HepG2 (cell line): ENCODE data around the gene ANKRD29. TPM values are rescaled to one million over a fixed set of nuclear protein-coding genes. Genes with fewer than 3 reads are reported as not detected.

Experiments
- ATAC-seq: fragments of 200-7000 bp; cut with Tn5 transposase; 3 replicates; pipeline ENCODE4 v1.9.1; 2020; ENCODE audit warnings: mild to moderate bottlenecking, moderate library complexity
- BruUV-seq: library from RNA; stranded (reverse); fragments of 400-500 nt; replicated peaks from 2 replicates; lab custom pipeline; 2021; lab: Mats Ljungman, UMichigan
- CTCF ChIA-PET: fragments of 300-600 bp; formaldehyde crosslinking; extraction: SDS; loops from one replicate; lab custom pipeline; 2021; ENCODE audit warnings: low total read pairs, inconsistent platforms, low intra/inter-chr PET ratio; lab: Yijun Ruan, JAX
- POLR2A ChIA-PET: fragments of 350-600 bp; sonication (Branson Sonifier 250); formaldehyde crosslinking; loops from one replicate; lab custom pipeline; 2020; ENCODE audit warnings: antibody characterized with exemption, inconsistent platforms; lab: Yijun Ruan, JAX
- DNase-seq: peaks from one replicate; pipeline ENCODE4 v3.0.0-alpha.2; 2015; ENCODE audit warnings: low spot score
- FAIRE-seq: peaks from 3 replicates; lab custom pipeline; 2011; peaks lifted over from hg19 to GRCh38; lab: Jason Lieb, UNC
- H2AFZ ChIP-seq: one replicate; pipeline ENCODE4 v1.6.1; 2011; ENCODE audit warnings: low read length, inconsistent platforms
- H3K27ac ChIP-seq: fragments of 300-600 bp; 3 replicates; pipeline ENCODE4 v1.8.0; 2011; ENCODE audit warnings: mixed run types, mild to moderate bottlenecking, mixed read lengths, low read length, inconsistent platforms; ENCODE audit not compliant: insufficient read depth; ENCODE audit errors: extremely low read length
- H3K27me3 ChIP-seq, 2 experiments: fragments of 200-600 bp in 1 of 2; 2 replicates in 1 of 2; 3 replicates in 1 of 2; pipeline versions ENCODE4 v1.6.0 to v1.8.0; 2011; ENCODE audit warnings: low read length in 2 of 2, mild to moderate bottlenecking in 2 of 2, moderate library complexity in 2 of 2, inconsistent platforms in 1 of 2; ENCODE audit not compliant: insufficient read depth in 2 of 2, control insufficient read depth in 1 of 2
- H3K36me3 ChIP-seq, 2 experiments: fragments of 200-600 bp in 1 of 2; replicated peaks in 1 of 2; 2 replicates in 1 of 2; 3 replicates in 1 of 2; pipeline versions ENCODE4 v1.5.1 to v1.8.0; 2011; ENCODE audit warnings: low read length in 2 of 2, inconsistent platforms in 1 of 2; ENCODE audit not compliant: insufficient read depth in 2 of 2, control insufficient read depth in 1 of 2
- H3K4me1 ChIP-seq: 2 replicates; pipeline ENCODE4 v1.5.1; 2012; ENCODE audit warnings: low read length, inconsistent platforms; ENCODE audit not compliant: insufficient read depth
- H3K4me2 ChIP-seq: 2 replicates; pipeline ENCODE4 v1.6.0; 2011; ENCODE audit warnings: low read depth, low read length, inconsistent platforms
- H3K4me3 ChIP-seq, 3 experiments: fragments of 200-600 bp in 1 of 3; sonication (generic), shearing (Covaris generic) in 1 of 3; replicated peaks in 1 of 3; 2 replicates each; pipeline ENCODE4 v1.5.1; 2011 to 2016; ENCODE audit warnings: low read length in 3 of 3, inconsistent platforms in 2 of 3, low read depth in 2 of 3, mild to moderate bottlenecking in 2 of 3, control low read depth in 1 of 3, mixed read lengths in 1 of 3; ENCODE audit not compliant: insufficient read depth in 1 of 3
- H3K79me2 ChIP-seq: one replicate; pipeline ENCODE4 v1.6.1; 2011; ENCODE audit warnings: low read length, inconsistent platforms; ENCODE audit not compliant: insufficient read depth
- H3K9ac ChIP-seq: 2 replicates; pipeline ENCODE4 v1.6.0; 2011; ENCODE audit warnings: mild to moderate bottlenecking, low read depth, low read length, inconsistent platforms; ENCODE audit not compliant: insufficient read depth
- H3K9me3 ChIP-seq: 2 replicates; pipeline ENCODE4 v1.5.1; 2012; ENCODE audit warnings: mild to moderate bottlenecking, low read length
- H4K20me1 ChIP-seq: 2 replicates; pipeline ENCODE4 v1.6.0; 2011; ENCODE audit warnings: inconsistent platforms, mild to moderate bottlenecking, low read length, moderate library complexity; ENCODE audit not compliant: insufficient read depth
- CC2D1A ChIP-seq: sonication (generic); formaldehyde crosslinking; IDR thresholded peaks from 2 replicates; pipeline ENCODE4 v1.8.1; 2023; ENCODE audit warnings: mild to moderate bottlenecking, missing genetic modification reagents
- EHMT2 ChIP-seq: fragments of 200-600 bp; sonication (generic); IDR thresholded peaks from 2 replicates; pipeline ENCODE4 v1.7.0; 2017; ENCODE audit warnings: antibody characterized with exemption, low read depth, low read length, borderline replicate concordance
- IRF2 ChIP-seq: IDR thresholded peaks from 2 replicates; pipeline ENCODE4 v1.6.1; 2018; ENCODE audit warnings: missing genetic modification reagents, missing compliant biosample characterization
- JUNB ChIP-seq: sonication (generic); formaldehyde crosslinking; IDR thresholded peaks from 2 replicates; pipeline ENCODE4 v1.8.0; 2022; ENCODE audit warnings: missing genetic modification reagents, mild to moderate bottlenecking, borderline replicate concordance
- KAT7 ChIP-seq: IDR thresholded peaks from 2 replicates; pipeline ENCODE4 v1.6.1; 2018; ENCODE audit warnings: borderline replicate concordance, missing compliant biosample characterization
- MXD1 ChIP-seq: sonication (generic); formaldehyde crosslinking; IDR thresholded peaks from 2 replicates; pipeline ENCODE4 v1.4.0; 2020; ENCODE audit warnings: mild to moderate bottlenecking, missing genetic modification reagents
- PCBP2 ChIP-seq: fragments of 200-400 bp; formaldehyde crosslinking; optimal IDR thresholded peaks from 2 replicates; pipeline ENCODE3; 2018; ENCODE audit warnings: low read length, low read depth; ENCODE audit not compliant: poor library complexity, severe bottlenecking
- SMYD3 ChIP-seq: sonication (generic); formaldehyde crosslinking; IDR thresholded peaks from 2 replicates; pipeline ENCODE4 v1.8.1; 2023; ENCODE audit warnings: mild to moderate bottlenecking, missing genetic modification reagents
- TMF1 ChIP-seq: sonication (generic); formaldehyde crosslinking; IDR thresholded peaks from 2 replicates; pipeline ENCODE4 v1.8.1; 2022; ENCODE audit warnings: low read depth, missing genetic modification reagents
- ZNF337 ChIP-seq: sonication (generic); formaldehyde crosslinking; IDR thresholded peaks from 2 replicates; pipeline ENCODE4 v1.5.1; 2020; ENCODE audit warnings: missing genetic modification reagents, low read depth, mild to moderate bottlenecking, borderline replicate concordance
- ZNF441 ChIP-seq: sonication (generic); formaldehyde crosslinking; IDR thresholded peaks from 2 replicates; pipeline ENCODE4 v1.7.0; 2021; ENCODE audit warnings: missing genetic modification reagents, borderline replicate concordance
- ZNF816 ChIP-seq: sonication (generic); formaldehyde crosslinking; IDR thresholded peaks from 2 replicates; pipeline ENCODE4 v1.8.0; 2022; ENCODE audit warnings: missing genetic modification reagents, mild to moderate bottlenecking, borderline replicate concordance
- WGBS: methylation state at CpG from one replicate; pipeline ENCODE4 v1.1.6; 2017; ENCODE audit warnings: low lambda C conversion rate; 5-methylcytosine and 5-hydroxymethylcytosine counted together
- in situ Hi-C: cut with HindIII; loops from 2 replicates; pipeline ENCODE4 v1.10.0; 2017; ENCODE audit warnings: low pct_unique_long_range_greater_than_20kb; ENCODE audit not compliant: extremely low pct_ligation_motif_present
- intact Hi-C: fragments of 100-400 bp; cut with micrococcal nuclease; formaldehyde crosslinking; loops from one replicate; pipeline ENCODE4 v1.10.0; 2022; ENCODE audit not compliant: unreplicated experiment
- polyA plus RNA-seq, 8 experiments: library from polyadenylated mRNA; depleted of rRNA in 3 of 8; stranded (reverse) in 7 of 8; unstranded in 1 of 8; fragments of >200 nt; fragmentation: Illumina TruSeq in 4 of 8; extraction: Trizol in 4 of 8; gene quantifications; 2 replicates each; pipeline versions ENCODE4 v1.2.1 to v1.2.3, GENCODE V29; 2011 to 2016; ENCODE audit warnings: low read depth in 4 of 8, missing spikeins in 1 of 8, mixed read lengths in 1 of 8; ENCODE audit not compliant: insufficient read depth in 1 of 8
- total RNA-seq, 5 experiments: library from RNA; depleted of rRNA; stranded (reverse); fragments of >200 nt; fragmentation: Illumina TruSeq; extraction: Trizol; gene quantifications; 2 replicates each; pipeline ENCODE4 v1.2.3, GENCODE V29; 2016; ENCODE audit warnings: low read depth in 1 of 5
- TF ChIP-seq, protein P1 (sequence below): sonication (generic); formaldehyde crosslinking; IDR thresholded peaks from 2 replicates; pipeline ENCODE4 v1.4.0; 2020; ENCODE audit warnings: missing genetic modification reagents, borderline replicate concordance
- TF ChIP-seq, protein P2 (sequence below): sonication (generic); formaldehyde crosslinking; IDR thresholded peaks from 2 replicates; pipeline ENCODE4 v1.8.1; 2023; ENCODE audit warnings: mild to moderate bottlenecking, missing genetic modification reagents
- TF ChIP-seq, protein P3 (sequence below): sonication (generic); formaldehyde crosslinking; IDR thresholded peaks from 2 replicates; pipeline ENCODE4 v1.5.1; 2020; ENCODE audit warnings: missing genetic modification reagents, mild to moderate bottlenecking, borderline replicate concordance
- TF ChIP-seq, protein P4 (sequence below): sonication (generic); formaldehyde crosslinking; IDR thresholded peaks from 2 replicates; pipeline ENCODE4 v1.4.0; 2020; ENCODE audit warnings: mild to moderate bottlenecking, missing genetic modification reagents
- TF ChIP-seq, protein P5 (sequence below): sonication (generic); formaldehyde crosslinking; IDR thresholded peaks from 2 replicates; pipeline ENCODE4 v1.5.0; 2020; ENCODE audit warnings: missing genetic modification reagents, mild to moderate bottlenecking, borderline replicate concordance

The ANKRD29 gene
- total and polyA plus RNA-seq, 2 of the 13 experiments (the other 11 are each of a cell fraction or from before 2014, with no cell fraction given) = not detected

GRCh38 chr18:23645568-23646175, 17.0 kb downstream of the ANKRD29 start:
- no peaks in the 10 kb centered on the region for H3K9me3 ChIP-seq
- H3K9ac ChIP-seq = no peak overlapping the region
- FAIRE-seq (no peak), DNase-seq (no peak), ATAC-seq (no peak)
- no peak overlapping the region for H3K27ac ChIP-seq
- no peak overlapping the region for H3K4me2 ChIP-seq
- ChIA-PET CTCF (no interaction called here), POLR2A (no interaction called here)
- H3K4me3 ChIP-seq = no peak overlapping the region
- H3K4me1 ChIP-seq = peaks cover 2% of the 10 kb centered on the region
- no TSS peak for BruUV-seq
- no peaks in the 10 kb centered on the region for H4K20me1 ChIP-seq
- no peaks in the 10 kb centered on the region for H3K79me2 ChIP-seq
- H3K36me3 ChIP-seq = no peaks in the 10 kb centered on the region
- 54% methylated on average over 4 of the region's 4 CpGs for WGBS
- H2AFZ ChIP-seq = no peak overlapping the region
- H3K27me3 ChIP-seq = peaks cover 0 to 18% of the 10 kb centered on the region in 2 experiments; a peak in 2 of 5 replicates
- intact Hi-C loops (no loop called here), in situ Hi-C loops (no loop called here)
- TF ChIP-seq ZNF816 = no peak
- TF ChIP-seq, protein P1, sequence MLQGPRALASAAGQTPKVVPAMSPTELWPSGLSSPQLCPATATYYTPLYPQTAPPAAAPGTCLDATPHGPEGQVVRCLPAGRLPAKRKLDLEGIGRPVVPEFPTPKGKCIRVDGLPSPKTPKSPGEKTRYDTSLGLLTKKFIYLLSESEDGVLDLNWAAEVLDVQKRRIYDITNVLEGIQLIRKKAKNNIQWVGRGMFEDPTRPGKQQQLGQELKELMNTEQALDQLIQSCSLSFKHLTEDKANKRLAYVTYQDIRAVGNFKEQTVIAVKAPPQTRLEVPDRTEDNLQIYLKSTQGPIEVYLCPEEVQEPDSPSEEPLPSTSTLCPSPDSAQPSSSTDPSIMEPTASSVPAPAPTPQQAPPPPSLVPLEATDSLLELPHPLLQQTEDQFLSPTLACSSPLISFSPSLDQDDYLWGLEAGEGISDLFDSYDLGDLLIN (CRISPR knock-in tag) = no peak
- TF ChIP-seq, protein P2, sequence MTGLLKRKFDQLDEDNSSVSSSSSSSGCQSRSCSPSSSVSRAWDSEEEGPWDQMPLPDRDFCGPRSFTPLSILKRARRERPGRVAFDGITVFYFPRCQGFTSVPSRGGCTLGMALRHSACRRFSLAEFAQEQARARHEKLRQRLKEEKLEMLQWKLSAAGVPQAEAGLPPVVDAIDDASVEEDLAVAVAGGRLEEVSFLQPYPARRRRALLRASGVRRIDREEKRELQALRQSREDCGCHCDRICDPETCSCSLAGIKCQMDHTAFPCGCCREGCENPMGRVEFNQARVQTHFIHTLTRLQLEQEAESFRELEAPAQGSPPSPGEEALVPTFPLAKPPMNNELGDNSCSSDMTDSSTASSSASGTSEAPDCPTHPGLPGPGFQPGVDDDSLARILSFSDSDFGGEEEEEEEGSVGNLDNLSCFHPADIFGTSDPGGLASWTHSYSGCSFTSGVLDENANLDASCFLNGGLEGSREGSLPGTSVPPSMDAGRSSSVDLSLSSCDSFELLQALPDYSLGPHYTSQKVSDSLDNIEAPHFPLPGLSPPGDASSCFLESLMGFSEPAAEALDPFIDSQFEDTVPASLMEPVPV = no peak
- TF ChIP-seq, protein P3, sequence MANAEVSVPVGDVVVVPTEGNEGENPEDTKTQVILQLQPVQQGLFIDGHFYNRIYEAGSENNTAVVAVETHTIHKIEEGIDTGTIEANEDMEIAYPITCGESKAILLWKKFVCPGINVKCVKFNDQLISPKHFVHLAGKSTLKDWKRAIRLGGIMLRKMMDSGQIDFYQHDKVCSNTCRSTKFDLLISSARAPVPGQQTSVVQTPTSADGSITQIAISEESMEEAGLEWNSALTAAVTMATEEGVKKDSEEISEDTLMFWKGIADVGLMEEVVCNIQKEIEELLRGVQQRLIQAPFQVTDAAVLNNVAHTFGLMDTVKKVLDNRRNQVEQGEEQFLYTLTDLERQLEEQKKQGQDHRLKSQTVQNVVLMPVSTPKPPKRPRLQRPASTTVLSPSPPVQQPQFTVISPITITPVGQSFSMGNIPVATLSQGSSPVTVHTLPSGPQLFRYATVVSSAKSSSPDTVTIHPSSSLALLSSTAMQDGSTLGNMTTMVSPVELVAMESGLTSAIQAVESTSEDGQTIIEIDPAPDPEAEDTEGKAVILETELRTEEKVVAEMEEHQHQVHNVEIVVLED (CRISPR knock-in tag) = no peak
- TF ChIP-seq, protein P4, sequence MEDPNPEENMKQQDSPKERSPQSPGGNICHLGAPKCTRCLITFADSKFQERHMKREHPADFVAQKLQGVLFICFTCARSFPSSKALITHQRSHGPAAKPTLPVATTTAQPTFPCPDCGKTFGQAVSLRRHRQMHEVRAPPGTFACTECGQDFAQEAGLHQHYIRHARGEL (CRISPR knock-in tag) = no peak
- TF ChIP-seq KAT7 = no peak
- no peak for TF ChIP-seq EHMT2
- TF ChIP-seq JUNB (CRISPR knock-in tag) = no peak
- no peak for TF ChIP-seq IRF2 (CRISPR knock-in tag)
- TF ChIP-seq ZNF441 (CRISPR knock-in tag) = no peak
- TF ChIP-seq PCBP2 = no peak
- no peak for TF ChIP-seq SMYD3 (CRISPR knock-in tag)
- no peak for TF ChIP-seq MXD1 (CRISPR knock-in tag)
- no peak for TF ChIP-seq ZNF337 (CRISPR knock-in tag)
- TF ChIP-seq CC2D1A = no peak
- TF ChIP-seq, protein P5, sequence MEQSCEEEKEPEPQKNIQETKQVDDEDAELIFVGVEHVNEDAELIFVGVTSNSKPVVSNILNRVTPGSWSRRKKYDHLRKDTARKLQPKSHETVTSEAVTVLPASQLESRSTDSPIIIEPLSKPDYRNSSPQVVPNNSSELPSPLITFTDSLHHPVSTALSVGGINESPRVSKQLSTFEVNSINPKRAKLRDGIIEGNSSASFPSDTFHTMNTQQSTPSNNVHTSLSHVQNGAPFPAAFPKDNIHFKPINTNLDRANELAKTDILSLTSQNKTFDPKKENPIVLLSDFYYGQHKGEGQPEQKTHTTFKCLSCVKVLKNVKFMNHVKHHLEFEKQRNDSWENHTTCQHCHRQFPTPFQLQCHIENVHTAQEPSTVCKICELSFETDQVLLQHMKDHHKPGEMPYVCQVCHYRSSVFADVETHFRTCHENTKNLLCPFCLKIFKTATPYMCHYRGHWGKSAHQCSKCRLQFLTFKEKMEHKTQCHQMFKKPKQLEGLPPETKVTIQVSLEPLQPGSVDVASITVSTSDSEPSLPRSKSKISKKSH (CRISPR knock-in tag) = no peak
- TF ChIP-seq TMF1 (CRISPR knock-in tag) = no peak
